Left lung (tissue), 14 donors: ENCODE measurements around the gene MGAT1. TPM values are rescaled to one million over a fixed set of nuclear protein-coding genes. Genes with fewer than 3 reads are reported as not detected.

ENCODE experiments used
- ATAC-seq: fragments of 200-7000 bp; cut with Tn5 transposase; one replicate; pipeline ENCODE4 v1.9.1; 2020; ENCODE audit warnings: moderate library complexity
- DNase-seq, 4 donors: peaks; one replicate each; pipeline ENCODE4 v3.0.0-alpha.2; 2013 to 2020
- H3K27ac ChIP-seq, 2 donors: fragments of 200-600 bp; sonication (generic) in 1 of 2; one replicate each; pipeline versions ENCODE4 v1.5.0 to v1.8.0; 2020 to 2021
- H3K27me3 ChIP-seq, 2 donors: fragments of 200-600 bp; sonication (generic) in 1 of 2; one replicate each; pipeline versions ENCODE4 v1.5.0 to v1.8.0; 2020 to 2021
- H3K36me3 ChIP-seq, 2 donors: fragments of 200-600 bp; sonication (generic) in 1 of 2; one replicate each; pipeline versions ENCODE4 v1.5.0 to v1.8.0; 2020 to 2021
- H3K4me1 ChIP-seq, 2 donors: fragments of 200-600 bp; one replicate each; pipeline ENCODE4 v1.8.0; 2021
- H3K4me3 ChIP-seq, 2 donors: fragments of 200-600 bp; sonication (generic) in 1 of 2; one replicate each; pipeline versions ENCODE4 v1.5.0 to v1.8.0; 2020 to 2021; ENCODE audit warnings: mild to moderate bottlenecking in 1 of 2
- H3K9me3 ChIP-seq, 2 donors: fragments of 200-600 bp; sonication (generic) in 1 of 2; one replicate each; pipeline versions ENCODE4 v1.5.0 to v1.8.0; 2020 to 2021
- CTCF ChIP-seq, 2 donors: fragments of 200-600 bp; sonication (generic) in 1 of 2; IDR thresholded peaks; one replicate each; pipeline versions ENCODE4 v1.5.0 to v1.8.0; 2021; ENCODE audit warnings: antibody characterized with exemption in 2 of 2
- intact Hi-C, 2 donors: fragments of 100-400 bp; cut with DNase I; formaldehyde crosslinking; loops; one replicate each; pipeline versions ENCODE4 v1.11.2 to v1.14.2; 2022
- long read RNA-seq, 12 donors: library from polyadenylated mRNA in 2 of 12; unstranded in 2 of 12; transcript quantifications; one replicate each; pipeline ENCODE4 v2.0.0 and lab custom pipeline, GENCODE V29; 2019 to 2026
- polyA plus RNA-seq, 6 donors: library from polyadenylated mRNA; unstranded; fragments of 120-200 nt; gene quantifications; one replicate each; pipeline ENCODE4 v1.2.1, GENCODE V29; 2013; ENCODE audit not compliant: insufficient read length in 6 of 6
- total RNA-seq, 2 donors: library from RNA; stranded (reverse); fragmentation: NEBNext Ultra II Directional; extraction: Animal tissue kit (Norgen Biotek cat#: 25700); gene quantifications; one replicate each; pipeline ENCODE4 v1.2.1, GENCODE V29; 2021
- donor health status: DM: no; HTN: yes; CAD: no.
- donor health status: DM: no; HTN: no; CAD: no.

MGAT1 gene
- total RNA-seq (100 to 1,000 TPM; 160 to 263 TPM), polyA plus RNA-seq (10 to 100 TPM; 70.6 to 98.4 (median 83.1) TPM)
- long read RNA-seq, donor 1, transcript MGAT1-203 (3 exons, 3,077 nt) = minor isoform, 13 of 37 reads
- long read RNA-seq, donor 1, transcript MGAT1-201 (2 exons, 2,761 nt) = major isoform, 19 of 37 reads
- long read RNA-seq, donor 1, partial matches to known transcripts = 0 of 37 reads
- long read RNA-seq, donor 1, other reads (novel, unspliced or antisense) = 0 of 37 reads
- long read RNA-seq, donor 2, transcript MGAT1-203 (3 exons, 3,077 nt) = minor isoform, 9 of 33 reads
- long read RNA-seq, donor 2, transcript MGAT1-201 (2 exons, 2,761 nt) = major isoform, 19 of 33 reads
- long read RNA-seq, donor 2, partial matches to known transcripts = 0 of 33 reads
- long read RNA-seq, donor 2, other reads (novel, unspliced or antisense) = 0 of 33 reads
- long read RNA-seq, donor 3, transcript MGAT1-201 (2 exons, 2,761 nt) = major isoform, 17 of 29 reads
- long read RNA-seq, donor 3, transcript MGAT1-203 (3 exons, 3,077 nt) = minor isoform, 9 of 29 reads
- long read RNA-seq, donor 3, partial matches to known transcripts = 0 of 29 reads
- long read RNA-seq, donor 3, other reads (novel, unspliced or antisense) = 0 of 29 reads
- long read RNA-seq, donor 4, transcript MGAT1-201 (2 exons, 2,761 nt) = major isoform, 37 of 87 reads
- long read RNA-seq, donor 4, transcript MGAT1-204 (2 exons, 1,919 nt) = minor isoform, 15 of 87 reads
- long read RNA-seq, donor 4, partial matches to known transcripts = 0 of 87 reads
- long read RNA-seq, donor 4, other reads (novel, unspliced or antisense) = 31 of 87 reads
- long read RNA-seq, donor 5, transcript MGAT1-201 (2 exons, 2,761 nt) = major isoform, 14 of 26 reads
- long read RNA-seq, donor 5, transcript MGAT1-203 (3 exons, 3,077 nt) = minor isoform, 7 of 26 reads
- long read RNA-seq, donor 5, partial matches to known transcripts = 0 of 26 reads
- long read RNA-seq, donor 5, other reads (novel, unspliced or antisense) = 0 of 26 reads
- long read RNA-seq, donor 6, transcript MGAT1-201 (2 exons, 2,761 nt) = major isoform, 17 of 29 reads
- long read RNA-seq, donor 6, transcript MGAT1-203 (3 exons, 3,077 nt) = minor isoform, 12 of 29 reads
- long read RNA-seq, donor 6, partial matches to known transcripts = 0 of 29 reads
- long read RNA-seq, donor 6, other reads (novel, unspliced or antisense) = 0 of 29 reads
- long read RNA-seq, donor 7, transcript MGAT1-201 (2 exons, 2,761 nt) = major isoform, 12 of 23 reads
- long read RNA-seq, donor 7, transcript MGAT1-203 (3 exons, 3,077 nt) = minor isoform, 5 of 23 reads
- long read RNA-seq, donor 7, partial matches to known transcripts = 0 of 23 reads
- long read RNA-seq, donor 7, other reads (novel, unspliced or antisense) = 0 of 23 reads
- long read RNA-seq, donor 8, transcript MGAT1-201 (2 exons, 2,761 nt) = major isoform, 25 of 38 reads
- long read RNA-seq, donor 8, transcript MGAT1-203 (3 exons, 3,077 nt) = minor isoform, 9 of 38 reads
- long read RNA-seq, donor 8, partial matches to known transcripts = 0 of 38 reads
- long read RNA-seq, donor 8, other reads (novel, unspliced or antisense) = 0 of 38 reads
- long read RNA-seq, donor 9, partial matches to known transcripts = 0 of 1 reads
- long read RNA-seq, donor 9, other reads (novel, unspliced or antisense) = 0 of 1 reads
- long read RNA-seq, donor 10, transcript MGAT1-201 (2 exons, 2,761 nt) = major isoform, 62 of 106 reads
- long read RNA-seq, donor 10, transcript MGAT1-204 (2 exons, 1,919 nt) = minor isoform, 12 of 106 reads
- long read RNA-seq, donor 10, partial matches to known transcripts = 23 of 106 reads
- long read RNA-seq, donor 10, other reads (novel, unspliced or antisense) = 7 of 106 reads
- long read RNA-seq, donor 11, transcript MGAT1-201 (2 exons, 2,761 nt) = major isoform, 6 of 12 reads
- long read RNA-seq, donor 11, partial matches to known transcripts = 0 of 12 reads
- long read RNA-seq, donor 11, other reads (novel, unspliced or antisense) = 0 of 12 reads
- long read RNA-seq, donor 12, transcript MGAT1-203 (3 exons, 3,077 nt) = minor isoform, 7 of 27 reads
- long read RNA-seq, donor 12, transcript MGAT1-201 (2 exons, 2,761 nt) = major isoform, 10 of 27 reads
- long read RNA-seq, donor 12, partial matches to known transcripts = 9 of 27 reads
- long read RNA-seq, donor 12, other reads (novel, unspliced or antisense) = 0 of 27 reads

GRCh38 chr5:180802325-180803180, at the start of gene MGAT1:
MGAT1 (minus strand) TSS chr5:180802806; CDS start chr5:180792971, 9,835 bp downstream.
- H3K27ac ChIP-seq = peak within 1 kb of the TSS; percentile 97 to 98
- no peaks in the 10 kb centered on the region for H3K27me3 ChIP-seq
- peak within 1 kb of the TSS; percentile 98 to 99 for H3K4me3 ChIP-seq
- TF ChIP-seq CTCF (IDR thresholded peaks at IDR 0.05) = no peak
- H3K9me3 ChIP-seq = no peaks in the 10 kb centered on the region
- H3K36me3 ChIP-seq = peaks cover 0 to 54% of the 10 kb centered on the region in 2 donors
- peaks cover 51 to 92% of the 10 kb centered on the region in 2 donors for H3K4me1 ChIP-seq
- intact Hi-C loops = no loop called here
- peak; percentile 91 for ATAC-seq
- peak; percentile 83 to 97 (median 92) for DNase-seq

- no peaks in the 10 kb centered on the region for H3K27me3 ChIP-seq
- peaks cover 8 to 39% of the 10 kb centered on the region in 2 donors for H3K36me3 ChIP-seq
- ATAC-seq = no peak
- peaks cover 0 to 36% of the 10 kb centered on the region in 2 donors for H3K9me3 ChIP-seq
- TF ChIP-seq CTCF (IDR thresholded peaks at IDR 0.05) = no peak
- intact Hi-C loops = no loop called here
- no peak for DNase-seq
- peaks cover 0 to 3% of the 10 kb centered on the region in 2 donors for H3K4me1 ChIP-seq
- H3K4me3 ChIP-seq = no peak overlapping the region
- H3K27ac ChIP-seq = no peak overlapping the region
These were observed 48.0 kb upstream of the MGAT1 start for GRCh38 chr5:180850434-180851078.

- DNase-seq (no peak), ATAC-seq (no peak)
- H3K36me3 ChIP-seq = peaks cover 8 to 35% of the 10 kb centered on the region in 2 donors
- H3K27me3 ChIP-seq = no peaks in the 10 kb centered on the region
- H3K27ac ChIP-seq = no peak overlapping the region
- no peak for TF ChIP-seq CTCF (IDR thresholded peaks at IDR 0.05)
- peaks cover 0 to 36% of the 10 kb centered on the region in 2 donors for H3K9me3 ChIP-seq
- peaks cover 0 to 3% of the 10 kb centered on the region in 2 donors for H3K4me1 ChIP-seq
- intact Hi-C loops = no loop called here
- no peak overlapping the region for H3K4me3 ChIP-seq
These were observed 47.2 kb upstream of the MGAT1 start for GRCh38 chr5:180849827-180850226.
